Fibroblast of pulmonary artery (primary cell): ENCODE results near the gene EP400.
"Not testable (repeated sequence)": the region's sequence is repeated elsewhere in the genome, so short reads cannot be mapped to it uniquely, and the experiment has no call there.

Experiments
- DNase-seq: peaks from one replicate; pipeline ENCODE4 v3.0.0-alpha.2; 2010; ENCODE audit warnings: low read depth
- H3K4me3 ChIP-seq: replicated peaks from 2 replicates; pipeline ENCODE4 v1.5.1; 2011; ENCODE audit warnings: low read depth, mild to moderate bottlenecking, control low read depth, low read length, moderate library complexity
- CTCF ChIP-seq: IDR thresholded peaks from 2 replicates; pipeline ENCODE4 v1.5.1; 2011; ENCODE audit warnings: mild to moderate bottlenecking, control low read depth, low read length, inconsistent platforms; ENCODE audit errors: missing control alignments

The EP400 gene

GRCh38 chr12:131946757-131947156, 3.0 kb upstream of the EP400 start:
- DNase-seq = no peak
- TF ChIP-seq CTCF = no peak
- no peak overlapping the region for H3K4me3 ChIP-seq

- no peak overlapping the region for H3K4me3 ChIP-seq
- DNase-seq = no peak
Observed at GRCh38 chr12:131947482-131948027, 2.2 kb upstream of the EP400 start.

GRCh38 chr12:131948166-131948712, 1.5 kb upstream of the EP400 start:
- no peak for DNase-seq
- no peak overlapping the region for H3K4me3 ChIP-seq
- TF ChIP-seq CTCF = no peak

More at GRCh38 chr12:131947482-131948027, 2.2 kb upstream of the EP400 start:
- TF ChIP-seq CTCF = no peak

GRCh38 chr12:131948713-131949430, 870 bp upstream of the EP400 start:
- peak overlapping the region; percentile 57 for H3K4me3 ChIP-seq
- not testable (repeated sequence) for DNase-seq

GRCh38 chr12:131950182-131950913, 606 bp downstream of the EP400 start:
- H3K4me3 ChIP-seq = peak overlapping the region; percentile 81
- DNase-seq = no peak
- no peak for TF ChIP-seq CTCF

GRCh38 chr12:131953810-131954209, 4.1 kb downstream of the EP400 start:
- DNase-seq, H3K4me3 ChIP-seq: not testable (repeated sequence)

GRCh38 chr12:131954460-131954859, 4.7 kb downstream of the EP400 start:
- H3K4me3 ChIP-seq, DNase-seq: not testable (repeated sequence)

GRCh38 chr12:131959116-131959515, 9.4 kb downstream of the EP400 start:
- no peak for DNase-seq
- no peak for TF ChIP-seq CTCF
- no peak overlapping the region for H3K4me3 ChIP-seq
